ENCODE measurements around the gene CCL20. TPM values are rescaled to one million over a fixed set of nuclear protein-coding genes. Genes with fewer than 3 reads are reported as not detected.

The CCL20 gene
- total and polyA plus RNA-seq, 2 of the 13 experiments (the other 11 are each of a cell fraction or from before 2014, with no cell fraction given): 223 to 903 TPM

- TF ChIP-seq AHDC1 (CRISPR knock-in tag; IDR thresholded peaks at IDR 0.05; ENCODE audit: borderline replicate concordance) (0 out of 2 replicates have a peak, but pooled peaks have one; percentile 38), HOXA5 (CRISPR knock-in tag; IDR thresholded peaks at IDR 0.05) (0 out of 2 replicates have a peak, but pooled peaks have one; percentile 62), EP300 (IDR thresholded peaks at IDR 0.05; ENCODE audit: low read depth in 2 of 2, low read length in 2 of 2) (peak; percentile 70 to 91; a peak in 2 of 4 replicates), EP300 (CRISPR knock-in tag; IDR thresholded peaks at IDR 0.05; ENCODE audit: borderline replicate concordance) (peak; percentile 74), ZNF362 (CRISPR knock-in tag; IDR thresholded peaks at IDR 0.05; ENCODE audit: borderline replicate concordance) (peak; percentile 32; the same call in 1 of the 2 replicates), ZNF501 (CRISPR knock-in tag; IDR thresholded peaks at IDR 0.05) (no peak), ZNF235 (CRISPR knock-in tag; IDR thresholded peaks at IDR 0.05; ENCODE audit: borderline replicate concordance) (no peak), ZBTB7B (CRISPR knock-in tag; IDR thresholded peaks at IDR 0.05) (0 out of 2 replicates have a peak, but pooled peaks have one; percentile 35), HNRNPL (IDR thresholded peaks at IDR 0.05; ENCODE audit: low read depth, low read length) (peak; percentile 55; the same call in 1 of the 2 replicates), ZNF709 (CRISPR knock-in tag; IDR thresholded peaks at IDR 0.05) (0 out of 2 replicates have a peak, but pooled peaks have one; percentile 33), GATA4 (IDR thresholded peaks at IDR 0.05; ENCODE audit: borderline replicate concordance, low read depth) (peak; percentile 60; the same call in 1 of the 2 replicates), NONO (IDR thresholded peaks at IDR 0.05) (no peak), NONO (CRISPR knock-in tag; conservative IDR thresholded peaks at IDR 0.05) (peak; percentile 47), GTF2F1 (IDR thresholded peaks at IDR 0.05; ENCODE audit: low read length) (no peak), ETV5 (CRISPR knock-in tag; IDR thresholded peaks at IDR 0.05; ENCODE audit: borderline replicate concordance) (peak; percentile 64; the same call in 1 of the 2 replicates), KDM5A (IDR thresholded peaks at IDR 0.05; ENCODE audit: borderline replicate concordance, low read length) (no peak), KAT7 (CRISPR knock-in tag; IDR thresholded peaks at IDR 0.05; ENCODE audit: borderline replicate concordance) (0 out of 2 replicates have a peak, but pooled peaks have one; percentile 70), ZNF790 (CRISPR knock-in tag; IDR thresholded peaks at IDR 0.05; ENCODE audit: borderline replicate concordance) (no peak), RARA (CRISPR knock-in tag; IDR thresholded peaks at IDR 0.05) (peak; percentile 87), NCOR1 (IDR thresholded peaks at IDR 0.05; ENCODE audit: borderline replicate concordance, low read length) (peak; percentile 86), PPARG (CRISPR knock-in tag; conservative IDR thresholded peaks at IDR 0.05) (peak; percentile 59), POLR2G (IDR thresholded peaks at IDR 0.05; ENCODE audit: low read depth, low read length) (peak; percentile 74), NR2F2 (IDR thresholded peaks at IDR 0.05; ENCODE audit: borderline replicate concordance, low read depth) (peak; percentile 67)
Observed at GRCh38 chr2:227816507-227817294, 3.1 kb downstream of the CCL20 start (continued).
